GM18519 (cell line): Measurements from ENCODE around the gene OSBPL7.
"Not testable (repeated sequence)": the region's sequence is repeated elsewhere in the genome, so short reads cannot be mapped to it uniquely, and the experiment has no call there.

Experiments used
- ATAC-seq: cut with Tn5 transposase; IDR thresholded peaks from one replicate; pipeline ENCODE4 v1.9.1; 2021; ENCODE audit warnings: mild to moderate bottlenecking, moderate library complexity; ENCODE audit not compliant: unreplicated experiment, low FRiP score

Gene OSBPL7

GRCh38 chr17:47776330-47777197 lies 45.0 kb downstream of the OSBPL7 start:
- no peak for ATAC-seq

GRCh38 chr17:47774987-47775580 lies 46.5 kb downstream of the OSBPL7 start:
- no peak for ATAC-seq

GRCh38 chr17:47774331-47774730 lies 47.3 kb downstream of the OSBPL7 start:
- no peak for ATAC-seq

- ATAC-seq = not testable (repeated sequence)
Measured at GRCh38 chr17:47773649-47774048, 47.9 kb downstream of the OSBPL7 start.

GRCh38 chr17:47763913-47764582 lies 57.5 kb downstream of the OSBPL7 start:
- no peak for ATAC-seq

- no peak for ATAC-seq
Measured at GRCh38 chr17:47762728-47763127, 58.9 kb downstream of the OSBPL7 start.

GRCh38 chr17:47760409-47761140 lies 61.0 kb downstream of the OSBPL7 start:
- no peak for ATAC-seq

GRCh38 chr17:47757386-47757785 lies 64.2 kb downstream of the OSBPL7 start:
- ATAC-seq = no peak
